ENCODE data around the gene LDLRAP1. TPM values are rescaled to one million over a fixed set of nuclear protein-coding genes. Genes with fewer than 3 reads are reported as not detected.

The LDLRAP1 gene
- total RNA-seq, 4 donors from 2014 or later, result 1.2 to 26.6 (median 7.7) TPM

- intact Hi-C loops (cut with DNase I; ENCODE audit: low total_unique reads), result no loop called here
- Histone ChIP-seq H3K27ac (no peak overlapping the region), H3K27me3 (no peaks in the 10 kb centered on the region), H3K4me1 (no peaks in the 10 kb centered on the region), H3K4me3 (no peak overlapping the region), H3K9me3 (no peaks in the 10 kb centered on the region), H3K36me3 (no peaks in the 10 kb centered on the region)
- TF ChIP-seq POLR2A (IDR thresholded peaks at IDR 0.05) (no peak), CTCF (IDR thresholded peaks at IDR 0.05) (no peak)
- no peak for DNase-seq
These were observed 31.8 kb downstream of the LDLRAP1 start for GRCh38 chr1:25575191-25575590.

- Histone ChIP-seq H3K4me1 (no peaks in the 10 kb centered on the region), H3K4me3 (no peak overlapping the region), H3K36me3 (no peaks in the 10 kb centered on the region), H3K9me3 (no peaks in the 10 kb centered on the region), H3K27me3 (no peaks in the 10 kb centered on the region), H3K27ac (no peak overlapping the region)
- TF ChIP-seq CTCF (IDR thresholded peaks at IDR 0.05) (no peak), POLR2A (IDR thresholded peaks at IDR 0.05) (no peak)
- intact Hi-C loops (cut with DNase I; ENCODE audit: low total_unique reads), result no loop called here
- DNase-seq, result no peak
These were observed 33.2 kb downstream of the LDLRAP1 start for GRCh38 chr1:25576459-25577133.

- DNase-seq, result no peak
- TF ChIP-seq POLR2A (IDR thresholded peaks at IDR 0.05), result no peak
- TF ChIP-seq CTCF (IDR thresholded peaks at IDR 0.05), result no peak
These were observed 33.9 kb downstream of the LDLRAP1 start for GRCh38 chr1:25577134-25577920.

GRCh38 chr1:25579292-25580252, 36.2 kb downstream of the LDLRAP1 start:
- no peak overlapping the region for H3K27ac ChIP-seq
- no peaks in the 10 kb centered on the region for H3K4me1 ChIP-seq
- no peaks in the 10 kb centered on the region for H3K27me3 ChIP-seq
- H3K36me3 ChIP-seq, result no peaks in the 10 kb centered on the region
- DNase-seq, result no peak
- TF ChIP-seq CTCF (IDR thresholded peaks at IDR 0.05), result no peak
- TF ChIP-seq POLR2A (IDR thresholded peaks at IDR 0.05), result no peak
- no peaks in the 10 kb centered on the region for H3K9me3 ChIP-seq
- intact Hi-C loops (cut with DNase I; ENCODE audit: low total_unique reads), result no loop called here
- H3K4me3 ChIP-seq, result no peak overlapping the region

More at GRCh38 chr1:25577134-25577920, 33.9 kb downstream of the LDLRAP1 start:
- no peaks in the 10 kb centered on the region for H3K36me3 ChIP-seq
- intact Hi-C loops (cut with DNase I; ENCODE audit: low total_unique reads), result no loop called here
- H3K9me3 ChIP-seq, result no peaks in the 10 kb centered on the region
- no peaks in the 10 kb centered on the region for H3K27me3 ChIP-seq
- H3K27ac ChIP-seq, result no peak overlapping the region
- H3K4me1 ChIP-seq, result no peaks in the 10 kb centered on the region
- no peak overlapping the region for H3K4me3 ChIP-seq
